ENCODE data around the gene TUBAL3.
"Not testable (repeated sequence)": the region's sequence is repeated elsewhere in the genome, so short reads cannot be mapped to it uniquely, and the experiment has no call there.

The TUBAL3 gene

DNA sequence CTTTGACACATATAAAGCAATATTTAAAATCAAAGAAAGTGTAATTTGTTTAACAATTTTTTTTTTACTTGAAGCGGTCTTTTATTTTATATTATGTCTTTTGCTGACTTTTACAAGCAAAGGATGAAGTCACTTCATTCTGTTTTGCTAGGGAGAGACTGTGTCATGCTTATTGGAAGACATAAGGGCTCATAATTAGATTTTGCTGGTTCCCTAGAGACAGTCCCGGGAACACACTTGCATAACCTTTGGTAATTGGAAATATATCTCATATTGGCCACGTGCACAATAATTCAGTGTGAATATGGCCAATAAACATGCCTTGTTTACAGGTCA lies 7.3 kb upstream of the TUBAL3 start:
- H3K4me3 ChIP-seq (ENCODE audit: low read depth, low read length) = no peak overlapping the region
- TF ChIP-seq, protein P1, sequence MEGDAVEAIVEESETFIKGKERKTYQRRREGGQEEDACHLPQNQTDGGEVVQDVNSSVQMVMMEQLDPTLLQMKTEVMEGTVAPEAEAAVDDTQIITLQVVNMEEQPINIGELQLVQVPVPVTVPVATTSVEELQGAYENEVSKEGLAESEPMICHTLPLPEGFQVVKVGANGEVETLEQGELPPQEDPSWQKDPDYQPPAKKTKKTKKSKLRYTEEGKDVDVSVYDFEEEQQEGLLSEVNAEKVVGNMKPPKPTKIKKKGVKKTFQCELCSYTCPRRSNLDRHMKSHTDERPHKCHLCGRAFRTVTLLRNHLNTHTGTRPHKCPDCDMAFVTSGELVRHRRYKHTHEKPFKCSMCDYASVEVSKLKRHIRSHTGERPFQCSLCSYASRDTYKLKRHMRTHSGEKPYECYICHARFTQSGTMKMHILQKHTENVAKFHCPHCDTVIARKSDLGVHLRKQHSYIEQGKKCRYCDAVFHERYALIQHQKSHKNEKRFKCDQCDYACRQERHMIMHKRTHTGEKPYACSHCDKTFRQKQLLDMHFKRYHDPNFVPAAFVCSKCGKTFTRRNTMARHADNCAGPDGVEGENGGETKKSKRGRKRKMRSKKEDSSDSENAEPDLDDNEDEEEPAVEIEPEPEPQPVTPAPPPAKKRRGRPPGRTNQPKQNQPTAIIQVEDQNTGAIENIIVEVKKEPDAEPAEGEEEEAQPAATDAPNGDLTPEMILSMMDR (IDR thresholded peaks at IDR 0.05; ENCODE audit: borderline replicate concordance, insufficient read depth, low read depth, low read length) = no peak

GRCh38 chr10:5410787-5411186 lies 6.2 kb upstream of the TUBAL3 start:
- H3K4me3 ChIP-seq (ENCODE audit: low read depth, low read length) = not testable (repeated sequence)

GRCh38 chr10:5406918-5407317 lies 2.3 kb upstream of the TUBAL3 start:
- no peak overlapping the region for H3K4me3 ChIP-seq (ENCODE audit: low read depth, low read length)
- TF ChIP-seq, protein P1 (IDR thresholded peaks at IDR 0.05; ENCODE audit: borderline replicate concordance, insufficient read depth, low read depth, low read length) = no peak

DNA sequence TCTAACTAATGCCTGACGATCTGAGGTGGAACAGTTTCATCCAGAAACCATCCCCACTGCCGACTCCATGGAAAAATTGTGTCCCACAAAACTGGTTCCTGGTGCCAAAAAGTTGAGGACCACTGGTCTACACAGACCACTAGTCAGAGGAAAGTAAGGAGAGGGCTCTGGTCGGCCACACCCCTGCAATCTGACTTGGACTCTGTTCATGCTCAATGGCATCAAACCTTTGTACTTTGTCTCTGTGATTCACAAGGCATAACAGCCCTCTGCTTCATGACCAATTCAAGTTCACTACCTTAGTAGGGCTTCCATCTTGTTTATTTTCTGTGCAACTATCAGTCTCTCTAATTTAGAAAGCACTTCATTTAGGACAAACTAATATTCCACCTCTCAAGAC lies 1.8 kb downstream of the TUBAL3 start:
- no peak overlapping the region for H3K4me3 ChIP-seq (ENCODE audit: low read depth, low read length)

DNA sequence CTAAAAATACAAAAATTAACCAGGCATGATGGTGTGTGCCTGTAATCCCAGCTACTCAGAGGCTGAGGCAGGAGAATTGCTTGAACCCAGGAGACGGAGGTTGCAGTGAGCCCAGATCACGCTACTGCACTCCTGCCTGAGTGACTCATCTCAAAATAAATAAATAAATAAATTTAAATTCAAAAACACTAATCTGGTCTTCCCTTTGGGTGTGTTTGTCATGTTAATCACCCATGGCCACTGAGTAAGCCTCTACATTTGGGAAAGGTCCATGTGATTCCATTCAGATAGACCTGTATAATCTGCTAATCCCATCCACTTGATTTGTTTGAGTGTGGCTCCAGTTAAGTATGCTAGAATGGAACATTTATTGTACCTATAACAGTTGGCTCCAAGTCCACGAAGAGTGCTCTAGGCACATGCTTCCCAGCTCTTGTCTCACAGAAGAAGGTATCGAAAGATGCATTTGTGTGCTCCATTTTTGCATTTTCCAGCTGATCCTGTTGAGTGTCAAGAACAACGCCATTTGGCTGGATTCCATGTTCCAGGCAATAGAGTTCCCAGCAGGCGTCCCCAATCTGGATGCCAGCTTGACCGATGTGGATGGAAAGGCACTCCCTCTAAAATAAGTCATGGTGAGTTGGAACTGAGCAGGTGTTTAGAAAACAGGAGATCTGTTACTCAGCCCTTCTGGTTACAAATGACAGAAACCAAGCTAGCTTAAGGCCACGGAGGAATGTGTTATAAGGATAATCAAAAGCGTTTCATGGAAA lies 4.0 kb downstream of the TUBAL3 start:
- TF ChIP-seq, protein P1 (IDR thresholded peaks at IDR 0.05; ENCODE audit: borderline replicate concordance, insufficient read depth, low read depth, low read length) = no peak
- no peak overlapping the region for H3K4me3 ChIP-seq (ENCODE audit: low read depth, low read length)

More for the DNA sequence above, 1.8 kb downstream of the TUBAL3 start:
- TF ChIP-seq, protein P1 (IDR thresholded peaks at IDR 0.05; ENCODE audit: borderline replicate concordance, insufficient read depth, low read depth, low read length) = no peak

DNA sequence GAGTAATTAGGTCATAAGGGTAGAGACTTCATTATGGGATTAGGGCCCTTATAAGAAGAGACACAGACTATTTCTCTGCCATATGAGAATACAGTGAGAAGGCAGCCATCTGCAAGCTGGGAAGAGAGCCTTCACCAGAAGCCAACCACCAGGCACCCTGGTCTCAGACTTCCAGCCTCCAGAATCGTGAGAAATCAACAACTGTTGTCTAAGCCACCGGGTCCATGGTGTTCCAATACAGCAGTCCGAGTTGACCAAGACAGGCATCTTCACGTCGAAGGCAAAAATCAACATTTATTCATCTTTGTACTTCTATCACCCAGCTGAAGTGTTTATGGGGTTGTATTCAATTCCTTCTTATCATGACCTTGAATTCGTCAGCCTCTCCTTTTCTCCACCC lies 5.3 kb downstream of the TUBAL3 start:
- H3K4me3 ChIP-seq (ENCODE audit: low read depth, low read length) = no peak overlapping the region
- TF ChIP-seq, protein P1 (IDR thresholded peaks at IDR 0.05; ENCODE audit: borderline replicate concordance, insufficient read depth, low read depth, low read length) = no peak

DNA sequence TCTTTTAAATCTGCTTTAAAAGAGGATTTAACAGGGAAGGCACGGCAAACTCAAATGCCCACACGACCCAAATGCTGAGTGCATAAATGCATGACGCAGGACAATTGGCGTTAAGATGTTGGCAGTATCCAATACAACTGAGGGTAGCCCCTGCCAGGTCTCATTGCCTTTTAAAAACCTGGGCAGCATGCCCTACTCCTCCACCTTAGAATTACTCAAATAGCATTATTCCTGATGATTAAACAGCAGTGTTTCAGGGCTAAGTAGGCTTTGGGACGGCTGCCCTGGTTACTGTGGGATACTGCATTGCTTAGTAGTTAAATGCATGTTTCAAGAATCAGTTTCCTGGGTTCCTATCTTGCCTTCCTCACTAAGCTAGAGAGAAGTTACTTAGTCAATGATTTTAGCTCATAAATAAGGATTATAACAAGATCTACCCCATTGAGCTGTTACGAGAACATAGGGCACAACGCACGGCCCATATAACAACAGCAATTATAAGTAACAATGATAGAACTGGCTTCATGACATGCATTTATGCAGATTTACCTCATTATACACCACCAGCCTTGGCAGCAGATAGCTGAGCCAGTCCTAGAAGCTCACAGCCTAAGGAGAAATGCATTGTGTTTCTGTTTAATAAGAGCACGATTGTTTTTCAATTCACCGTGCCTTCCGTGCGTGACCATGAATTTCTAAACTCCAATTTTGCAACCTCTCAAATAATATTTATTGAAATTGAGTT lies 7.9 kb downstream of the TUBAL3 start:
- no peak overlapping the region for H3K4me3 ChIP-seq (ENCODE audit: low read depth, low read length)
- TF ChIP-seq, protein P1 (IDR thresholded peaks at IDR 0.05; ENCODE audit: borderline replicate concordance, insufficient read depth, low read depth, low read length) = no peak
